OCI-LY7 (cell line): Measurements from ENCODE around the gene BLCAP.

ENCODE experiments used
- CTCF ChIP-seq: fragments of 200-600 bp; sonication (generic); conservative IDR thresholded peaks from 2 replicates; pipeline ENCODE4 v1.5.1; 2014; ENCODE audit warnings: mild to moderate bottlenecking, antibody characterized with exemption, low read length, moderate library complexity, mixed read lengths
- EZH2phosphoT487 ChIP-seq: fragments of 200-600 bp; sonication (generic); IDR thresholded peaks from 2 replicates; pipeline ENCODE4 v1.6.1; 2018; ENCODE audit warnings: low read depth, borderline replicate concordance, mild to moderate bottlenecking, mixed run types, antibody characterized with exemption, low read length, moderate library complexity, mixed read lengths

DNA sequence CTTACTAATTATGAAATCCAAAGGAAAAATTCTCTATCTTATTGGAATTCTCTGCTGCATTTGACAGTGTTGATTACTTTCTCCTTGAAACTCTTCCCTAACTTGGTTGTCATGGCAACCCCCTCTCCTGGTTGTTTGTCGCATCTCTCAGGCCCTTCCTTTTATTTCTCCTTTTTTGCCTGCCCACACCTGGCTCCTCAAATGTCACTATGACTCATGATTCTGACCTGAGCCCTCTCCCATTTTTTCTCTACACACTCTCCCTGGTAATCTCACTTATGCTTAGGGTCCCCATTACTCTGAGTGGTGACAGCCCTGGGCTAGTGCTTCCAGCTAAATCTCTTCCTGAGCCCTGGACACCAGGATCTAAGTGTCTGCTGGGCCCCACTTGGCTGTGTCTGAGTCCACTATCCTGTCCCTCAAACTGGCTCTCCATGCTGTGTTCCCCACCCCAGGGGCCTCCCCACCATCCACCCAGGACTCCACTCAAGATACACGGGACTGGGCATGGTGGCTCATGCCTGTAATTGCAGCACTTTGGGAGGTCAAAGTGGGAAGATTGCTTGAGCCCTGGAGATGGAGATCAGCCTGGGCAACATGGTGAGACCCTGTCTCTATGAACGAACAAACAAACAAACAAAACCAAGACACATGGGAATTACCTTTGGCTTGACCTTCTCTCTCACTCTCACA lies 23.1 kb downstream of the BLCAP start:
- no peak for TF ChIP-seq CTCF
- no peak for TF ChIP-seq EZH2phosphoT487
